Nephron progenitor cell (in vitro differentiated cells): ENCODE measurements around the gene NOD1.

Experiments
- DNase-seq: peaks from one replicate; pipeline ENCODE4 v3.0.0; 2021
- H3K27ac Mint-ChIP-seq: 2 replicates; pipeline ENCODE4 v1.8.0; 2021; ENCODE audit warnings: mild to moderate bottlenecking, moderate library complexity, mixed read lengths
- H3K27me3 Mint-ChIP-seq: 2 replicates; pipeline ENCODE4 v1.8.0; 2021; ENCODE audit warnings: mild to moderate bottlenecking, low read depth, mixed read lengths; ENCODE audit not compliant: poor library complexity
- H3K36me3 Mint-ChIP-seq: 2 replicates; pipeline ENCODE4 v1.8.0; 2021; ENCODE audit warnings: low read depth, mixed read lengths
- H3K4me1 Mint-ChIP-seq: 2 replicates; pipeline ENCODE4 v1.8.0; 2021; ENCODE audit warnings: mixed read lengths
- H3K4me3 Mint-ChIP-seq: 2 replicates; pipeline ENCODE4 v1.8.0; 2021; ENCODE audit warnings: mild to moderate bottlenecking, moderate library complexity, mixed read lengths
- H3K9me3 Mint-ChIP-seq: 2 replicates; pipeline ENCODE4 v1.8.0; 2021; ENCODE audit warnings: mild to moderate bottlenecking, moderate library complexity, mixed read lengths
- CTCF ChIP-seq: fragments of 200-600 bp; sonication (generic); IDR thresholded peaks from 2 replicates; pipeline ENCODE4 v1.5.0; 2021; ENCODE audit warnings: antibody characterized with exemption

The NOD1 gene

GRCh38 chr7:30505174-30505697, 26.7 kb upstream of the NOD1 start:
- Mint-ChIP-seq H3K4me3 (peak overlapping the region; percentile 90), H3K27me3 (peaks cover 6% of the 10 kb centered on the region), H3K27ac (no peak overlapping the region), H3K9me3 (peaks cover 51% of the 10 kb centered on the region), H3K36me3 (peaks cover 56% of the 10 kb centered on the region), H3K4me1 (peaks cover 24% of the 10 kb centered on the region)
- no peak for DNase-seq
- no peak for TF ChIP-seq CTCF

- H3K4me3 Mint-ChIP-seq, result peak within 1 kb of the TSS; percentile 90
- TF ChIP-seq CTCF, result no peak
- peaks cover 56% of the 10 kb centered on the region for H3K9me3 Mint-ChIP-seq
- H3K36me3 Mint-ChIP-seq, result peaks cover 63% of the 10 kb centered on the region
- peaks cover 24% of the 10 kb centered on the region for H3K4me1 Mint-ChIP-seq
- DNase-seq, result peak; percentile 91
- H3K27ac Mint-ChIP-seq, result no peak within 1 kb of the TSS
- peaks cover 6% of the 10 kb centered on the region for H3K27me3 Mint-ChIP-seq
Measured at GRCh38 chr7:30504301-30505173, 26.0 kb upstream of the NOD1 start, which contains the start of gene GGCT. Gene GGCT (minus strand): TSS chr7:30504829. CDS start chr7:30504709, 120 bp downstream.

- no peak overlapping the region for H3K27ac Mint-ChIP-seq
- H3K36me3 Mint-ChIP-seq, result peaks cover 70% of the 10 kb centered on the region
- no peak for DNase-seq
- H3K27me3 Mint-ChIP-seq, result peaks cover 6% of the 10 kb centered on the region
- H3K9me3 Mint-ChIP-seq, result peaks cover 50% of the 10 kb centered on the region
- peaks cover 24% of the 10 kb centered on the region for H3K4me1 Mint-ChIP-seq
- TF ChIP-seq CTCF, result no peak
- H3K4me3 Mint-ChIP-seq, result peak overlapping the region; percentile 90
Measured at GRCh38 chr7:30503274-30504212, 25.0 kb upstream of the NOD1 start.

GRCh38 chr7:30502470-30503251, 24.1 kb upstream of the NOD1 start:
- DNase-seq, result no peak
- Mint-ChIP-seq H3K27ac (no peak overlapping the region), H3K27me3 (peaks cover 3% of the 10 kb centered on the region), H3K4me3 (peak overlapping the region; percentile 90), H3K36me3 (peaks cover 79% of the 10 kb centered on the region), H3K9me3 (peaks cover 42% of the 10 kb centered on the region), H3K4me1 (peaks cover 24% of the 10 kb centered on the region)
- no peak for TF ChIP-seq CTCF

- TF ChIP-seq CTCF, result no peak
- Mint-ChIP-seq H3K36me3 (peaks cover 85% of the 10 kb centered on the region), H3K27me3 (peaks cover 3% of the 10 kb centered on the region), H3K9me3 (peaks cover 40% of the 10 kb centered on the region), H3K4me1 (peaks cover 24% of the 10 kb centered on the region), H3K27ac (no peak overlapping the region), H3K4me3 (no peak overlapping the region)
- DNase-seq, result no peak
Measured at GRCh38 chr7:30501264-30501663, 22.7 kb upstream of the NOD1 start.
